B cell (primary cell): ENCODE data around the gene GRIK2. TPM values are rescaled to one million over a fixed set of nuclear protein-coding genes. Genes with fewer than 3 reads are reported as not detected.

Experiments
- ATAC-seq: fragments of 200-7000 bp; cut with Tn5 transposase; one replicate; pipeline ENCODE4 v1.10.0; 2021; ENCODE audit warnings: low read depth, mild to moderate bottlenecking, moderate number of reproducible peaks, moderate library complexity
- CTCF ChIA-PET: fragments of 350-600 bp; sonication (Branson Sonifier 250); formaldehyde crosslinking; loops from one replicate; lab custom pipeline; 2021; ENCODE audit warnings: antibody characterized with exemption, inconsistent platforms; lab: Charles Lee
- POLR2A ChIA-PET: fragments of 350-600 bp; sonication (Branson Sonifier 250); formaldehyde crosslinking; loops from one replicate; lab custom pipeline; 2021; ENCODE audit warnings: antibody characterized with exemption; lab: Charles Lee
- DNase-seq: peaks from one replicate; pipeline ENCODE4 v3.0.0; 2013
- H2AFZ ChIP-seq: 2 replicates; pipeline ENCODE4 v1.6.1; 2012; ENCODE audit warnings: mild to moderate bottlenecking, low read depth, low read length; ENCODE audit not compliant: insufficient read depth, poor library complexity, severe bottlenecking
- H3K27ac ChIP-seq, 2 donors: 1 replicate in 1 of 2; 2 replicates in 1 of 2; pipeline ENCODE4 v1.5.1; 2012 to 2013; ENCODE audit warnings: low read length in 2 of 2, mild to moderate bottlenecking in 2 of 2, moderate library complexity in 1 of 2
- H3K27me3 ChIP-seq, 4 experiments: fragments of 200-600 bp in 1 of 4; sonication (generic) in 1 of 4; replicated peaks in 1 of 4; 1 replicate in 2 of 4; 2 replicates in 2 of 4; pipeline versions ENCODE4 v1.6.1 to v1.7.0; 2013 to 2016; ENCODE audit warnings: low read length in 3 of 4, mild to moderate bottlenecking in 2 of 4, mixed read lengths in 1 of 4, moderate library complexity in 1 of 4; ENCODE audit not compliant: insufficient read depth in 4 of 4, control insufficient read depth in 3 of 4; ENCODE audit errors: control extremely low read depth in 1 of 4
- H3K36me3 ChIP-seq, 2 experiments: replicated peaks in 1 of 2; 1 replicate in 1 of 2; 2 replicates in 1 of 2; pipeline versions ENCODE4 v1.6.1 to v1.7.1; 2013; ENCODE audit warnings: low read length in 1 of 2; ENCODE audit not compliant: insufficient read depth in 2 of 2, control insufficient read depth in 1 of 2; ENCODE audit errors: control extremely low read depth in 1 of 2, extremely low read depth in 1 of 2
- H3K4me1 ChIP-seq, 2 donors: fragments of 200-600 bp in 1 of 2; sonication (generic) in 1 of 2; 1 replicate in 1 of 2; 2 replicates in 1 of 2; pipeline versions ENCODE4 v1.5.1 to v1.6.1; 2013 to 2017; ENCODE audit warnings: low read length in 2 of 2; ENCODE audit not compliant: control insufficient read depth in 2 of 2, insufficient read depth in 2 of 2
- H3K4me2 ChIP-seq: replicated peaks from 2 replicates; pipeline ENCODE3; 2012; ENCODE audit warnings: mild to moderate bottlenecking, low read depth, low read length; ENCODE audit not compliant: poor library complexity, severe bottlenecking
- H3K4me3 ChIP-seq, 5 experiments: fragments of 200-600 bp in 1 of 5; sonication (generic) in 1 of 5; 1 replicate in 3 of 5; 2 replicates in 2 of 5; pipeline versions ENCODE4 v1.5.1 to v1.7.0; 2011 to 2016; ENCODE audit warnings: low read length in 4 of 5, mild to moderate bottlenecking in 4 of 5, low read depth in 2 of 5, control low read depth in 1 of 5, moderate library complexity in 1 of 5; ENCODE audit not compliant: insufficient read depth in 1 of 5; ENCODE audit errors: control extremely low read depth in 1 of 5, extremely low read depth in 1 of 5
- H3K79me2 ChIP-seq: fragments of 200-600 bp; sonication (generic); one replicate; pipeline ENCODE4 v1.6.0; 2016; ENCODE audit warnings: low read length; ENCODE audit not compliant: control insufficient read depth, insufficient read depth
- H3K9ac ChIP-seq: fragments of 200-600 bp; sonication (generic); 2 replicates; pipeline ENCODE4 v1.6.1; 2017; ENCODE audit warnings: mild to moderate bottlenecking, low read length, moderate library complexity
- H3K9me3 ChIP-seq, 3 donors: one replicate each; pipeline versions ENCODE4 v1.6.1 to v1.7.1; 2013; ENCODE audit warnings: low read length in 2 of 3; ENCODE audit not compliant: control insufficient read depth in 2 of 3, insufficient read depth in 1 of 3; ENCODE audit errors: control extremely low read depth in 1 of 3
- H4K20me1 ChIP-seq: 2 replicates; pipeline ENCODE4 v1.6.0; 2012; ENCODE audit warnings: mild to moderate bottlenecking, low read length; ENCODE audit not compliant: insufficient read depth, control insufficient read depth, poor library complexity, severe bottlenecking
- H3K27ac Mint-ChIP-seq: one replicate; pipeline ENCODE4 v1.8.0; 2021; ENCODE audit warnings: mixed read lengths
- H3K27me3 Mint-ChIP-seq: one replicate; pipeline ENCODE4 v1.8.0; 2021; ENCODE audit warnings: mixed read lengths
- H3K4me1 Mint-ChIP-seq: one replicate; pipeline ENCODE4 v1.8.0; 2021; ENCODE audit warnings: mixed read lengths
- H3K4me3 Mint-ChIP-seq: one replicate; pipeline ENCODE4 v1.8.0; 2021; ENCODE audit warnings: mixed read lengths
- H3K9me3 Mint-ChIP-seq: one replicate; pipeline ENCODE4 v1.8.0; 2022; ENCODE audit warnings: mixed read lengths; ENCODE audit not compliant: insufficient read depth
- EZH2 ChIP-seq: IDR thresholded peaks from 2 replicates; pipeline ENCODE4 v1.6.1; 2012; ENCODE audit warnings: borderline replicate concordance, low read depth, mild to moderate bottlenecking, moderate library complexity, low read length; ENCODE audit not compliant: insufficient read depth, poor library complexity, severe bottlenecking
- WGBS: methylation state at CpG from one replicate; pipeline ENCODE4 v1.1.5; 2013; ENCODE audit warnings: missing lambda C conversion rate; ENCODE audit not compliant: insufficient coverage; 5-methylcytosine and 5-hydroxymethylcytosine counted together
- intact Hi-C: fragments of 100-400 bp; cut with micrococcal nuclease; formaldehyde crosslinking; loops from one replicate; pipeline ENCODE4 v1.10.0; 2022
- polyA plus RNA-seq: library from polyadenylated mRNA; depleted of rRNA; stranded (reverse); fragments of >200 nt; gene quantifications from 2 replicates; pipeline ENCODE4 v1.2.3, GENCODE V29; 2012
- total RNA-seq, 2 donors: library from RNA; stranded (reverse); fragments of 120-200 nt in 1 of 2; gene quantifications; 1 replicate in 1 of 2; 2 replicates in 1 of 2; pipeline versions ENCODE4 v1.2.3 to v1.2.4, GENCODE V29; 2013 to 2022
- TF ChIP-seq, protein P1 (sequence below): fragments of 200-600 bp; IDR thresholded peaks from one replicate; pipeline ENCODE4 v1.8.0; 2022; ENCODE audit warnings: antibody characterized with exemption, mild to moderate bottlenecking

Gene GRIK2
- total and polyA plus RNA-seq, 2 donors (not counting 1 experiment from before 2014, with no cell fraction given): not detected

DNA sequence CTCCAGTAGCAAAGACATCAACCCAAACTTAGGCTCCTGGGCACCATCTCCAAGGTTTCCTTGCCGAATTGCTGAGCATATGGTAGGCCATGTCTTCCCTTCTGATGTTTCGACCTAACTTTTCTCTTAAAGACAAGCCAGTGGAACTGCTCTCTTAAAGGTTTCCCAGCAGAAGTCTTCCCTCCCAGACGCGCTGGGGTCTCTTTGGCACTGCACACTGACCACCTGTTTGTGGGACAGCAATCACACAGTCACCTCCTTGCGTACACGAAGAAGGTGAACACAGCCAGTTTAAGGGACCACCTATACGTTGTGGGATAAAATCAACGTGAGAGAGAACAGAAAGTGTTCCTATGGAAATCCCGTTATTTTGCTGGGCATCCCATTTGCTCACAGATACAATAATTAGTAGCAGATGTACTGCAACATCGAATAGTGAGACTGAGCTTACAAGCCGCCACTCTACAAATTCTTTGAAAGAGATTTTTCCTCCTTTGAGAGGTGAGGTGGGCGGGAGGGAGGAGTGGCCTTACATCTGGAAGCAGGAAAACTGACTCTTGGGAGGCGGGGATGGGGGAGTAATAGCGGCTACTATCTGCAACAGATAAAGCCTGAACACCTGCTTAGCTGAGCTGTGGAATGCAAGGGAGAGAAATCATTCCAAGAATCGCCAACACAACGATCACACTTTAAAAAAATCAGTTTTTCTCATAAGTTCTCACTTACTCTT, 9.9 kb downstream of the GRIK2 start:
- no peak overlapping the region for H2AFZ ChIP-seq
- H3K9ac ChIP-seq: no peak overlapping the region
- CTCF ChIA-PET: no interaction called here
- Mint-ChIP-seq H3K27ac (no peak overlapping the region), H3K27me3 (peaks cover 51% of the 10 kb centered on the region), H3K9me3 (peaks cover 2% of the 10 kb centered on the region), H3K4me3 (no peak overlapping the region), H3K4me1 (no peaks in the 10 kb centered on the region)
- H4K20me1 ChIP-seq: no peaks in the 10 kb centered on the region
- H3K9me3 ChIP-seq: peaks cover 0 to 21% (median 0%) of the 10 kb centered on the region in 3 donors
- TF ChIP-seq EZH2: no peak
- TF ChIP-seq, protein P1, sequence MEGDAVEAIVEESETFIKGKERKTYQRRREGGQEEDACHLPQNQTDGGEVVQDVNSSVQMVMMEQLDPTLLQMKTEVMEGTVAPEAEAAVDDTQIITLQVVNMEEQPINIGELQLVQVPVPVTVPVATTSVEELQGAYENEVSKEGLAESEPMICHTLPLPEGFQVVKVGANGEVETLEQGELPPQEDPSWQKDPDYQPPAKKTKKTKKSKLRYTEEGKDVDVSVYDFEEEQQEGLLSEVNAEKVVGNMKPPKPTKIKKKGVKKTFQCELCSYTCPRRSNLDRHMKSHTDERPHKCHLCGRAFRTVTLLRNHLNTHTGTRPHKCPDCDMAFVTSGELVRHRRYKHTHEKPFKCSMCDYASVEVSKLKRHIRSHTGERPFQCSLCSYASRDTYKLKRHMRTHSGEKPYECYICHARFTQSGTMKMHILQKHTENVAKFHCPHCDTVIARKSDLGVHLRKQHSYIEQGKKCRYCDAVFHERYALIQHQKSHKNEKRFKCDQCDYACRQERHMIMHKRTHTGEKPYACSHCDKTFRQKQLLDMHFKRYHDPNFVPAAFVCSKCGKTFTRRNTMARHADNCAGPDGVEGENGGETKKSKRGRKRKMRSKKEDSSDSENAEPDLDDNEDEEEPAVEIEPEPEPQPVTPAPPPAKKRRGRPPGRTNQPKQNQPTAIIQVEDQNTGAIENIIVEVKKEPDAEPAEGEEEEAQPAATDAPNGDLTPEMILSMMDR: no peak
- no peak overlapping the region for H3K4me2 ChIP-seq
- no peak for DNase-seq
- POLR2A ChIA-PET: no interaction called here
- H3K36me3 ChIP-seq: no peaks in the 10 kb centered on the region
- ATAC-seq: no peak
- 10% methylated on average over 2 of the region's 16 CpGs for WGBS
- H3K27me3 ChIP-seq: peaks cover 0 to 34% (median 26%) of the 10 kb centered on the region in 4 experiments
- no peak overlapping the region for H3K4me3 ChIP-seq
- H3K27ac ChIP-seq: no peak overlapping the region
- H3K79me2 ChIP-seq: no peaks in the 10 kb centered on the region
- H3K4me1 ChIP-seq: no peaks in the 10 kb centered on the region
- intact Hi-C loops: no loop called here

DNA sequence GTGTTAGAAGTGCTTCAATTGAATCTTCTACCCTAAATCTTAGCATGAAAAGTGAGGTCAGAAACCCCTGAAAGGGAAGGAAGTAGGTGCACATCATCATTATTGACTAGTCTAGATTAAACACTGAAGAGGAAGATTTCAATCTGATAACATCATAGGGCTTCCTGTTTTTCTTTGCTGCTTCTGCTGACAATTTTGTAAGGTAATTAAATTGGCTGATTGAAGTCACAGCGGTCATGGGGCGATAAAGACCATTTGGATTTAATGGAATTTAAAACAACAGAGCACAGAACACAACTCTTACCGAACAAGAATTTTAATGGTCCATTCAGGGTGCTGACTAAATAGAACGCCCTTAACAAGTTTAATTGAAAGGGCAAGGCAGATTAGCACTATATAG, 11.3 kb downstream of the GRIK2 start:
- Histone ChIP-seq H3K9me3 (peaks cover 0 to 12% (median 0%) of the 10 kb centered on the region in 3 donors), H4K20me1 (no peaks in the 10 kb centered on the region), H3K79me2 (no peaks in the 10 kb centered on the region), H3K4me3 (no peak overlapping the region), H3K9ac (no peak overlapping the region), H3K4me2 (no peak overlapping the region), H2AFZ (no peak overlapping the region), H3K27me3 (peaks cover 0 to 22% (median 18%) of the 10 kb centered on the region in 4 experiments), H3K27ac (no peak overlapping the region), H3K36me3 (no peaks in the 10 kb centered on the region), H3K4me1 (no peaks in the 10 kb centered on the region)
- H3K27ac Mint-ChIP-seq: no peak overlapping the region
- CTCF ChIA-PET: no interaction called here
- no peak overlapping the region for H3K4me3 Mint-ChIP-seq
- H3K27me3 Mint-ChIP-seq: peaks cover 38% of the 10 kb centered on the region
- no peak for ATAC-seq
- H3K4me1 Mint-ChIP-seq: no peaks in the 10 kb centered on the region
- TF ChIP-seq EZH2: no peak
- TF ChIP-seq, protein P1: no peak
- DNase-seq: no peak
- POLR2A ChIA-PET: no interaction called here
- intact Hi-C loops: no loop called here
- H3K9me3 Mint-ChIP-seq: peaks cover 2% of the 10 kb centered on the region
- WGBS: no CpG with 5 or more reads among the region's 4 CpGs
